WTC11 (cell line): ENCODE measurements around the gene PUS1.

Source experiments
- ATF3 ChIP-seq: sonication (generic); formaldehyde crosslinking; conservative IDR thresholded peaks from 2 replicates; pipeline ENCODE4 v1.8.1; 2022; ENCODE audit warnings: mild to moderate bottlenecking, missing genetic modification reagents
- ATF6 ChIP-seq: sonication (generic); formaldehyde crosslinking; IDR thresholded peaks from 2 replicates; pipeline ENCODE4 v1.8.1; 2023; ENCODE audit warnings: mild to moderate bottlenecking, missing genetic modification reagents
- ELF4 ChIP-seq: sonication (generic); formaldehyde crosslinking; IDR thresholded peaks from 2 replicates; pipeline ENCODE4 v1.8.1; 2022; ENCODE audit warnings: low read depth, mild to moderate bottlenecking, moderate library complexity, missing genetic modification reagents
- FOXP1 ChIP-seq: sonication (generic); formaldehyde crosslinking; IDR thresholded peaks from 2 replicates; pipeline ENCODE4 v1.8.0; 2022; ENCODE audit warnings: missing genetic modification reagents, mild to moderate bottlenecking, moderate library complexity, borderline replicate concordance
- MAX ChIP-seq: sonication (generic); formaldehyde crosslinking; IDR thresholded peaks from 2 replicates; pipeline ENCODE4 v1.8.0; 2022; ENCODE audit warnings: mild to moderate bottlenecking, missing genetic modification reagents
- RELA ChIP-seq: sonication (generic); formaldehyde crosslinking; IDR thresholded peaks from 2 replicates; pipeline ENCODE4 v1.8.1; 2022; ENCODE audit warnings: missing genetic modification reagents, mild to moderate bottlenecking, borderline replicate concordance
- SP1 ChIP-seq: sonication (generic); formaldehyde crosslinking; conservative IDR thresholded peaks from 2 replicates; pipeline ENCODE4 v1.8.1; 2022; ENCODE audit warnings: missing genetic modification reagents
- TCF7 ChIP-seq: sonication (generic); formaldehyde crosslinking; IDR thresholded peaks from 2 replicates; pipeline ENCODE4 v1.8.0; 2022; ENCODE audit warnings: mild to moderate bottlenecking, low read depth, missing genetic modification reagents, moderate library complexity
- TEAD4 ChIP-seq: sonication (generic); formaldehyde crosslinking; IDR thresholded peaks from 2 replicates; pipeline ENCODE4 v1.8.0; 2022; ENCODE audit warnings: mild to moderate bottlenecking, missing genetic modification reagents
- ZBTB21 ChIP-seq: sonication (generic); formaldehyde crosslinking; IDR thresholded peaks from 2 replicates; pipeline ENCODE4 v1.8.1; 2023; ENCODE audit warnings: mild to moderate bottlenecking, missing genetic modification reagents, borderline replicate concordance
- ZNF138 ChIP-seq: sonication (generic); formaldehyde crosslinking; conservative IDR thresholded peaks from 2 replicates; pipeline ENCODE4 v1.8.1; 2022; ENCODE audit warnings: mild to moderate bottlenecking, moderate library complexity, missing genetic modification reagents
- ZNF423 ChIP-seq: fragments of 250-450 bp; sonication (Bioruptor Pico); IDR thresholded peaks from 2 replicates; pipeline ENCODE4 v2.1.2; 2022; ENCODE audit warnings: mild to moderate bottlenecking, moderate library complexity
- TF ChIP-seq, protein P1 (sequence below): fragments of 200-600 bp; IDR thresholded peaks from 2 replicates; pipeline ENCODE4 v1.8.0; 2022; ENCODE audit warnings: antibody characterized with exemption
- TF ChIP-seq, protein P2 (sequence below): sonication (generic); formaldehyde crosslinking; IDR thresholded peaks from 2 replicates; pipeline ENCODE4 v1.8.0; 2023; ENCODE audit warnings: missing genetic modification reagents

DNA sequence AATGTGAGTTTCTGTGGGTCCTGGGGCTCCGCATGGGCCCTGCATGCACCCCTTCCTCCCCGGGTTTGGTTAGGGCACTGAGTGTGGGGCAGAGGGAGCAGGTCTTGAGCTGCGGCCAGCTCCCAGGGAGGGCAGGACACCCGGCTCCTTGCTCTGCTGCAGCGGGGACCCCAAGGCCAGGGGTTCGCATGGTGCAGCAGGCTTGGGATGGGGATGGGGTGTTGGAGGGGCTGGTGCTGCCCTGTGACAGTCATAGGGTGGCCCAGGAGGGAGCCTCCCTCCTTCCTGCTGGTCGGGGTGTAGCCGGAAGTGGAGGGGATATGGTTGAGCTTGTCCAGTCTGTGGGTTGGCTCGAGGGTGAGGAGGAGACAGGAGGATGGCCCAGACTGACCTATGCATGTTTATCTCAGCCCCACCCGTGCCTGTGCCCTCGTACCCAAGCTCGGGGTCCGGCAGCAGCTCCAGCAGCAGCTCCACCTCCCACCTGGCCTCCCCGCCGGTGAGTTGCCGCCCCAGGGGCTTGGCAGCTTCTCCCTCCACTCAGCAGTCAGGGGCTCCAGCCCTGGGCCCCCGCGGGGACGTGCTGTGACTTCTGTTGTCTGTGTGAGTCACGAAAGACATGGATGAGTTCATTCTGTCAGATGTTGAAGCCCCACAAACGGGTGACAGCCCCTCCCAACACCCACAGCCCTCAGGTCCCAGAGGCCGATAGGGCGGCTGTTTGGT, 18.6 kb upstream of the PUS1 start:
- TF ChIP-seq TCF7 (CRISPR knock-in tag) (no peak), ELF4 (CRISPR knock-in tag) (no peak), RELA (CRISPR knock-in tag) (no peak), ATF3 (no peak), ZNF423 (CRISPR knock-in tag) (no peak), MAX (CRISPR knock-in tag) (no peak), TEAD4 (CRISPR knock-in tag) (no peak), FOXP1 (CRISPR knock-in tag) (no peak), ZNF138 (CRISPR knock-in tag) (no peak), ZBTB21 (CRISPR knock-in tag) (no peak), ATF6 (no peak), SP1 (CRISPR knock-in tag) (no peak)
- TF ChIP-seq, protein P1, sequence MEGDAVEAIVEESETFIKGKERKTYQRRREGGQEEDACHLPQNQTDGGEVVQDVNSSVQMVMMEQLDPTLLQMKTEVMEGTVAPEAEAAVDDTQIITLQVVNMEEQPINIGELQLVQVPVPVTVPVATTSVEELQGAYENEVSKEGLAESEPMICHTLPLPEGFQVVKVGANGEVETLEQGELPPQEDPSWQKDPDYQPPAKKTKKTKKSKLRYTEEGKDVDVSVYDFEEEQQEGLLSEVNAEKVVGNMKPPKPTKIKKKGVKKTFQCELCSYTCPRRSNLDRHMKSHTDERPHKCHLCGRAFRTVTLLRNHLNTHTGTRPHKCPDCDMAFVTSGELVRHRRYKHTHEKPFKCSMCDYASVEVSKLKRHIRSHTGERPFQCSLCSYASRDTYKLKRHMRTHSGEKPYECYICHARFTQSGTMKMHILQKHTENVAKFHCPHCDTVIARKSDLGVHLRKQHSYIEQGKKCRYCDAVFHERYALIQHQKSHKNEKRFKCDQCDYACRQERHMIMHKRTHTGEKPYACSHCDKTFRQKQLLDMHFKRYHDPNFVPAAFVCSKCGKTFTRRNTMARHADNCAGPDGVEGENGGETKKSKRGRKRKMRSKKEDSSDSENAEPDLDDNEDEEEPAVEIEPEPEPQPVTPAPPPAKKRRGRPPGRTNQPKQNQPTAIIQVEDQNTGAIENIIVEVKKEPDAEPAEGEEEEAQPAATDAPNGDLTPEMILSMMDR: no peak
- TF ChIP-seq, protein P2, sequence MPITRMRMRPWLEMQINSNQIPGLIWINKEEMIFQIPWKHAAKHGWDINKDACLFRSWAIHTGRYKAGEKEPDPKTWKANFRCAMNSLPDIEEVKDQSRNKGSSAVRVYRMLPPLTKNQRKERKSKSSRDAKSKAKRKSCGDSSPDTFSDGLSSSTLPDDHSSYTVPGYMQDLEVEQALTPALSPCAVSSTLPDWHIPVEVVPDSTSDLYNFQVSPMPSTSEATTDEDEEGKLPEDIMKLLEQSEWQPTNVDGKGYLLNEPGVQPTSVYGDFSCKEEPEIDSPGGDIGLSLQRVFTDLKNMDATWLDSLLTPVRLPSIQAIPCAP (CRISPR knock-in tag): no peak
